Mesenchymal stem cell (in vitro differentiated cells and primary cell): ENCODE results near the gene DIS3L2.
"Not testable (repeated sequence)": the region's sequence is repeated elsewhere in the genome, so short reads cannot be mapped to it uniquely, and the experiment has no call there.

Source experiments
- DNase-seq: peaks from one replicate; pipeline ENCODE4 v3.0.0-alpha.2; 2013
- H2AFZ ChIP-seq: one replicate; pipeline ENCODE4 v1.6.1; 2013; ENCODE audit warnings: low read depth, mild to moderate bottlenecking, control low read depth, inconsistent platforms, low read length, moderate library complexity
- H2AK5ac ChIP-seq: 2 replicates; pipeline ENCODE4 v1.6.1; 2013; ENCODE audit warnings: low read length, moderate library complexity, mild to moderate bottlenecking, inconsistent platforms; ENCODE audit not compliant: severe bottlenecking
- H2BK120ac ChIP-seq: one replicate; pipeline ENCODE4 v1.6.1; 2013; ENCODE audit warnings: low read depth, mild to moderate bottlenecking, inconsistent platforms, low read length, moderate library complexity
- H2BK12ac ChIP-seq, 2 experiments: one replicate each; pipeline ENCODE4 v1.6.1; 2013; ENCODE audit warnings: inconsistent platforms in 2 of 2, low read length in 2 of 2, mild to moderate bottlenecking in 2 of 2, moderate library complexity in 2 of 2, control low read depth in 1 of 2
- H2BK15ac ChIP-seq: one replicate; pipeline ENCODE4 v1.6.1; 2013; ENCODE audit warnings: mild to moderate bottlenecking, low read depth, inconsistent platforms; ENCODE audit not compliant: poor library complexity, severe bottlenecking
- H2BK5ac ChIP-seq: 2 replicates; pipeline ENCODE4 v1.6.1; 2013; ENCODE audit warnings: low read depth, mild to moderate bottlenecking, low read length, control low read depth, inconsistent platforms; ENCODE audit not compliant: poor library complexity, severe bottlenecking
- H3K14ac ChIP-seq, 2 experiments: one replicate each; pipeline ENCODE4 v1.6.1; 2013; ENCODE audit warnings: inconsistent platforms in 2 of 2, low read length in 2 of 2, control low read depth in 1 of 2, mild to moderate bottlenecking in 1 of 2, moderate library complexity in 1 of 2
- H3K18ac ChIP-seq, 2 experiments: one replicate each; pipeline ENCODE4 v1.6.1; 2013; ENCODE audit warnings: inconsistent platforms in 2 of 2, low read length in 2 of 2, control low read depth in 1 of 2, low read depth in 1 of 2, mild to moderate bottlenecking in 1 of 2
- H3K23ac ChIP-seq, 2 experiments: one replicate each; pipeline ENCODE4 v1.6.1; 2013; ENCODE audit warnings: inconsistent platforms in 2 of 2, low read length in 2 of 2, mild to moderate bottlenecking in 2 of 2, moderate library complexity in 2 of 2, control low read depth in 1 of 2
- H3K27ac ChIP-seq: 2 replicates; pipeline ENCODE4 v1.5.1; 2013; ENCODE audit warnings: mild to moderate bottlenecking, moderate library complexity, low read length, control low read depth, inconsistent platforms; ENCODE audit not compliant: poor library complexity, severe bottlenecking
- H3K27me3 ChIP-seq, 2 experiments: 2 replicates each; pipeline versions ENCODE4 v1.6.1 to v1.7.0; 2013; ENCODE audit warnings: low read length in 2 of 2, mild to moderate bottlenecking in 2 of 2, moderate library complexity in 2 of 2, control low read depth in 1 of 2, inconsistent platforms in 1 of 2; ENCODE audit not compliant: control insufficient read depth in 1 of 2, insufficient read depth in 1 of 2
- H3K36me3 ChIP-seq, 2 experiments: 2 replicates each; pipeline versions ENCODE4 v1.6.1 to v1.7.0; 2013; ENCODE audit warnings: low read length in 2 of 2, control low read depth in 1 of 2, inconsistent platforms in 1 of 2, low read depth in 1 of 2, mild to moderate bottlenecking in 1 of 2; ENCODE audit not compliant: insufficient read depth in 2 of 2, control insufficient read depth in 1 of 2
- H3K4ac ChIP-seq, 2 experiments: one replicate each; pipeline ENCODE4 v1.6.1; 2013; ENCODE audit warnings: inconsistent platforms in 2 of 2, low read length in 2 of 2, mild to moderate bottlenecking in 2 of 2, moderate library complexity in 2 of 2, control low read depth in 1 of 2, low read depth in 1 of 2
- H3K4me1 ChIP-seq: 2 replicates; pipeline ENCODE4 v1.6.1; 2013; ENCODE audit warnings: low read depth, low read length, control low read depth; ENCODE audit not compliant: control insufficient read depth, insufficient read depth
- H3K4me2 ChIP-seq: 2 replicates; pipeline ENCODE4 v1.6.1; 2013; ENCODE audit warnings: low read length, mild to moderate bottlenecking, inconsistent platforms; ENCODE audit not compliant: poor library complexity, severe bottlenecking
- H3K4me3 ChIP-seq, 2 experiments: 2 replicates each; pipeline versions ENCODE4 v1.5.1 to v1.7.0; 2013; ENCODE audit warnings: low read length in 2 of 2, mild to moderate bottlenecking in 2 of 2, control low read depth in 1 of 2, low read depth in 1 of 2; ENCODE audit not compliant: insufficient read depth in 1 of 2
- H3K79me1 ChIP-seq: replicated peaks from 2 replicates; pipeline ENCODE4 v1.6.1; 2013; ENCODE audit warnings: mild to moderate bottlenecking, control low read depth, low read length, inconsistent platforms; ENCODE audit not compliant: poor library complexity, severe bottlenecking
- H3K9ac ChIP-seq: 2 replicates; pipeline ENCODE4 v1.7.0; 2013; ENCODE audit warnings: mild to moderate bottlenecking, low read length, moderate library complexity
- H3K9me3 ChIP-seq: 2 replicates; pipeline ENCODE4 v1.7.0; 2013; ENCODE audit warnings: mild to moderate bottlenecking, low read length; ENCODE audit not compliant: control insufficient read depth
- H4K8ac ChIP-seq: one replicate; pipeline ENCODE4 v1.6.1; 2013; ENCODE audit warnings: inconsistent platforms, mild to moderate bottlenecking, low read length, moderate library complexity
- H4K91ac ChIP-seq: one replicate; pipeline ENCODE4 v1.6.1; 2013; ENCODE audit warnings: mild to moderate bottlenecking, low read length, inconsistent platforms
- WGBS: methylation state at CpG from one replicate; pipeline ENCODE4 v1.1.7; 2013; ENCODE audit warnings: mixed read lengths; 5-methylcytosine and 5-hydroxymethylcytosine counted together

The DIS3L2 gene

GRCh38 chr2:232381204-232382031, 419.9 kb downstream of the DIS3L2 start:
- not testable (repeated sequence) for H3K36me3 ChIP-seq, H3K4me2 ChIP-seq, H3K14ac ChIP-seq, H3K9me3 ChIP-seq, H2BK5ac ChIP-seq, H2AFZ ChIP-seq, H4K8ac ChIP-seq, H3K9ac ChIP-seq, H3K4ac ChIP-seq, H3K18ac ChIP-seq, DNase-seq, H3K23ac ChIP-seq, H3K79me1 ChIP-seq, H2BK15ac ChIP-seq, H3K4me3 ChIP-seq, H3K4me1 ChIP-seq, H2BK12ac ChIP-seq, H2BK120ac ChIP-seq, H2AK5ac ChIP-seq, H4K91ac ChIP-seq, H3K27ac ChIP-seq
- 70% methylated on average over 44 of the region's 59 CpGs for WGBS
- H3K27me3 ChIP-seq = peaks cover 59 to 67% of the 10 kb centered on the region in 2 experiments

- H3K4me1 ChIP-seq = peaks cover 17% of the 10 kb centered on the region
- DNase-seq = no peak
These were observed 421.1 kb downstream of the DIS3L2 start for GRCh38 chr2:232382331-232383225.

GRCh38 chr2:232384466-232384865, 423.0 kb downstream of the DIS3L2 start:
- no peak overlapping the region for H2BK12ac ChIP-seq
- 100% methylated on average over 1 of the region's 1 CpG for WGBS

More at GRCh38 chr2:232382331-232383225, 421.1 kb downstream of the DIS3L2 start:
- no peak overlapping the region for H3K14ac ChIP-seq
- 59% methylated on average over 14 of the region's 18 CpGs for whole genome bisulfite sequencing
- H3K23ac ChIP-seq = no peak overlapping the region
- H3K27ac ChIP-seq = no peak overlapping the region
- peak overlapping the region in 1 of 2 experiments; percentile 48 for H3K18ac ChIP-seq
- no peaks in the 10 kb centered on the region for H3K36me3 ChIP-seq
- no peak overlapping the region for H2BK12ac ChIP-seq
- no peak overlapping the region for H2AK5ac ChIP-seq
- H2BK120ac ChIP-seq = no peak overlapping the region
- peaks cover 59 to 68% of the 10 kb centered on the region in 2 experiments for H3K27me3 ChIP-seq
- H4K8ac ChIP-seq = no peak overlapping the region
- no peak overlapping the region for H3K4me3 ChIP-seq
- H3K9me3 ChIP-seq = no peaks in the 10 kb centered on the region
- no peak overlapping the region for H2AFZ ChIP-seq
- no peak overlapping the region for H2BK15ac ChIP-seq
- no peaks in the 10 kb centered on the region for H3K79me1 ChIP-seq
- no peak overlapping the region for H4K91ac ChIP-seq
- no peak overlapping the region for H3K4ac ChIP-seq
- H3K4me2 ChIP-seq = no peak overlapping the region
- H2BK5ac ChIP-seq = no peak overlapping the region
- no peak overlapping the region for H3K9ac ChIP-seq

GRCh38 chr2:232385058-232385457, 423.5 kb downstream of the DIS3L2 start:
- Histone ChIP-seq H3K27me3 (peaks cover 62 to 80% of the 10 kb centered on the region in 2 experiments), H3K4me1 (peaks cover 34% of the 10 kb centered on the region)
- H3K23ac ChIP-seq, H2BK120ac ChIP-seq, H3K36me3 ChIP-seq, H2BK5ac ChIP-seq, H3K4ac ChIP-seq, H3K9ac ChIP-seq, H4K91ac ChIP-seq, H3K9me3 ChIP-seq, H3K27ac ChIP-seq, H3K14ac ChIP-seq, H2BK12ac ChIP-seq, H3K18ac ChIP-seq, H3K4me3 ChIP-seq, H3K4me2 ChIP-seq, H4K8ac ChIP-seq, DNase-seq, H2AFZ ChIP-seq, H2AK5ac ChIP-seq, H2BK15ac ChIP-seq, H3K79me1 ChIP-seq: not testable (repeated sequence)

More at GRCh38 chr2:232384466-232384865, 423.0 kb downstream of the DIS3L2 start:
- no peak for DNase-seq
- peaks cover 32% of the 10 kb centered on the region for H3K4me1 ChIP-seq
- H3K79me1 ChIP-seq = no peaks in the 10 kb centered on the region
- no peak overlapping the region for H2AK5ac ChIP-seq
- H3K14ac ChIP-seq = no peak overlapping the region
- no peak overlapping the region for H3K9ac ChIP-seq
- H3K27me3 ChIP-seq = peaks cover 62 to 74% of the 10 kb centered on the region in 2 experiments
- H4K91ac ChIP-seq = no peak overlapping the region
- H2BK120ac ChIP-seq = no peak overlapping the region
- H2BK15ac ChIP-seq = no peak overlapping the region
- no peak overlapping the region for H3K23ac ChIP-seq
- H3K9me3 ChIP-seq = no peaks in the 10 kb centered on the region
- no peaks in the 10 kb centered on the region for H3K36me3 ChIP-seq
- H4K8ac ChIP-seq = no peak overlapping the region
- no peak overlapping the region for H3K4me2 ChIP-seq
- no peak overlapping the region for H3K4me3 ChIP-seq
- H3K18ac ChIP-seq = no peak overlapping the region
- H2AFZ ChIP-seq = no peak overlapping the region
- no peak overlapping the region for H3K27ac ChIP-seq
- H3K4ac ChIP-seq = no peak overlapping the region
- H2BK5ac ChIP-seq = no peak overlapping the region
